HepG2 (cell line): ENCODE results near the gene CCNO. TPM values are rescaled to one million over a fixed set of nuclear protein-coding genes. Genes with fewer than 3 reads are reported as not detected.

Source experiments
- AKNA ChIP-seq: sonication (generic); formaldehyde crosslinking; IDR thresholded peaks from 2 replicates; pipeline ENCODE4 v1.4.0; 2020; ENCODE audit warnings: missing genetic modification reagents, borderline replicate concordance
- CENPT ChIP-seq: sonication (generic); formaldehyde crosslinking; IDR thresholded peaks from 2 replicates; pipeline ENCODE4 v1.8.0; 2022; ENCODE audit warnings: low read depth, mild to moderate bottlenecking, moderate library complexity, missing genetic modification reagents
- CHCHD3 ChIP-seq: sonication (generic); formaldehyde crosslinking; IDR thresholded peaks from 2 replicates; pipeline ENCODE4 v1.8.0; 2022; ENCODE audit warnings: mild to moderate bottlenecking, missing genetic modification reagents, moderate library complexity
- HIC2 ChIP-seq: sonication (generic); formaldehyde crosslinking; IDR thresholded peaks from 2 replicates; pipeline ENCODE4 v1.9.0; 2022; ENCODE audit warnings: low read depth, missing genetic modification reagents
- PBX3 ChIP-seq: sonication (generic); formaldehyde crosslinking; IDR thresholded peaks from 2 replicates; pipeline ENCODE4 v1.8.1; 2023; ENCODE audit warnings: missing genetic modification reagents, inconsistent platforms, borderline replicate concordance
- ZKSCAN8 ChIP-seq: IDR thresholded peaks from 2 replicates; pipeline ENCODE4 v1.6.1; 2016; ENCODE audit warnings: borderline replicate concordance, missing genetic modification reagents, missing compliant biosample characterization
- ZNF138 ChIP-seq: sonication (generic); formaldehyde crosslinking; IDR thresholded peaks from 2 replicates; pipeline ENCODE4 v1.5.0; 2020; ENCODE audit warnings: mild to moderate bottlenecking, low read depth, missing genetic modification reagents
- ZNF263 ChIP-seq: sonication (generic); formaldehyde crosslinking; IDR thresholded peaks from 2 replicates; pipeline ENCODE4 v1.4.0; 2020; ENCODE audit warnings: missing genetic modification reagents
- ZNF280D ChIP-seq: sonication (generic); formaldehyde crosslinking; IDR thresholded peaks from 2 replicates; pipeline ENCODE4 v1.5.1; 2020; ENCODE audit warnings: mild to moderate bottlenecking, missing genetic modification reagents
- ZNF512B ChIP-seq: sonication (generic); formaldehyde crosslinking; IDR thresholded peaks from 2 replicates; pipeline ENCODE4 v1.5.1; 2020; ENCODE audit warnings: missing genetic modification reagents, mild to moderate bottlenecking, borderline replicate concordance
- ZNF773 ChIP-seq: sonication (generic); formaldehyde crosslinking; IDR thresholded peaks from 2 replicates; pipeline ENCODE4 v1.4.0; 2020; ENCODE audit warnings: missing genetic modification reagents, borderline replicate concordance
- polyA plus RNA-seq, 8 experiments: library from polyadenylated mRNA; depleted of rRNA in 3 of 8; stranded (reverse) in 7 of 8; unstranded in 1 of 8; fragments of >200 nt; fragmentation: Illumina TruSeq in 4 of 8; extraction: Trizol in 4 of 8; gene quantifications; 2 replicates each; pipeline versions ENCODE4 v1.2.1 to v1.2.3, GENCODE V29; 2011 to 2016; ENCODE audit warnings: low read depth in 4 of 8, missing spikeins in 1 of 8, mixed read lengths in 1 of 8; ENCODE audit not compliant: insufficient read depth in 1 of 8
- total RNA-seq, 5 experiments: library from RNA; depleted of rRNA; stranded (reverse); fragments of >200 nt; fragmentation: Illumina TruSeq; extraction: Trizol; gene quantifications; 2 replicates each; pipeline ENCODE4 v1.2.3, GENCODE V29; 2016; ENCODE audit warnings: low read depth in 1 of 5

The CCNO gene
- total and polyA plus RNA-seq, 2 of the 13 experiments (the other 11 are each of a cell fraction or from before 2014, with no cell fraction given): 0.07 TPM; not detected in 1

GRCh38 chr5:55232985-55233928 is at the start of gene CCNO (continued):
- TF ChIP-seq AKNA (CRISPR knock-in tag): no peak
- 0 out of 2 replicates have a peak, but pooled peaks have one; percentile 34 for TF ChIP-seq CHCHD3 (CRISPR knock-in tag)
- TF ChIP-seq HIC2 (CRISPR knock-in tag): no peak
- no peak for TF ChIP-seq ZNF263
- no peak for TF ChIP-seq ZNF773 (CRISPR knock-in tag)
- no peak for TF ChIP-seq CENPT
- TF ChIP-seq ZNF280D (CRISPR knock-in tag): 0 out of 2 replicates have a peak, but pooled peaks have one; percentile 26
- TF ChIP-seq ZNF512B (CRISPR knock-in tag): 0 out of 2 replicates have a peak, but pooled peaks have one; percentile 23
- no peak for TF ChIP-seq ZKSCAN8
- no peak for TF ChIP-seq PBX3
- TF ChIP-seq ZNF138 (CRISPR knock-in tag): no peak
